Stimulated activated CD4-positive, alpha-beta T cell treated with anti-CD3 and anti-CD28 coated beads, Interleukin-15, amount 100 ng/mL, for 48 hours (primary cell): Measurements from ENCODE around the gene WDFY2.
A peak's percentile ranks its signal among the peaks of the same experiment; 100 is the strongest.

Experiments used
- DNase-seq, 2 donors: peaks; one replicate each; pipeline ENCODE4 v3.0.0-alpha.2; 2020; ENCODE audit warnings: low read depth in 2 of 2

WDFY2 gene

DNA sequence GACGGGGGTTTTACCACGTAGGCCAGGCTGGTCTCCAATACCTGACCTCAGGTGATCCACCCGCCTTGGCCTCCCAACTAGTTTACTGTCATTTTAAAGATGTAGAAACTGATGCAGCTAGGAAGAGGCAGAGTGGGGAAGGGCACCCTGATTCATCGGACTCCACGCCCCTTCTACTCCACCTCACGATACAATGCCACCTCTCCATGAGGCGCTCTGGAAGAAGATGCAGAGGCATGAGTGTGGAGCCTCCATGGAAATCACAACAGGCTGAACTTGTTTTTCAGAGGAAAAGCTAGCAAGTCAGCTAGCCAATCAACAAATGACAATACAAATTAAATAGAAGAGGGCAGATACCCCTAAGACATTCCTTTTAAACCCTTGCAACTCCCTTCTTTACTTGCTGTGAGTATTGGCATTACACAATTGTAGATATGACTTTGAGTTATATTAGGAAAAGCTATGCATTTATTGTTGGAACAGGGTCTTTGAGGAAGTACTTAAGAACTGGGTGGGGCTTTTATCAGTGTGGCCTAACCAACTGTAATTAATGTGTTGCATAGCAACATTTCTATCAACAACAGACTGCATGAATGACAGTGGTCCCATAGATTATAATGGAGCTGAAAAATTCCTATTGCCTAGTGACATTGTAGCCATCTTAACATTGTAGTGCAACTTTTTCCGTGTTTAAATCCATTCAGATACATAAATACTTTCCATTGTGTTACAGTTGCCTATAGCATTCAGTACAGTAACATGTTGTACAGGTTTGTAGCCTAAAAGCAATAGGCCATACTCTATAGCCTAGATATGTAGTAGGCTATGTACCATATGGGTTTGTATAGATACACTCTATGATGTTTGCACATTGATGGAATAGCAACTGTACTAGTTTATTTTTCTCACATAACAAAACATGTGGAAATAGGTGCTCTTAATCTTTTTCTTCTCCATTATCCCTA lies 17.6 kb downstream of the WDFY2 start:
- DNase-seq: no peak

DNA sequence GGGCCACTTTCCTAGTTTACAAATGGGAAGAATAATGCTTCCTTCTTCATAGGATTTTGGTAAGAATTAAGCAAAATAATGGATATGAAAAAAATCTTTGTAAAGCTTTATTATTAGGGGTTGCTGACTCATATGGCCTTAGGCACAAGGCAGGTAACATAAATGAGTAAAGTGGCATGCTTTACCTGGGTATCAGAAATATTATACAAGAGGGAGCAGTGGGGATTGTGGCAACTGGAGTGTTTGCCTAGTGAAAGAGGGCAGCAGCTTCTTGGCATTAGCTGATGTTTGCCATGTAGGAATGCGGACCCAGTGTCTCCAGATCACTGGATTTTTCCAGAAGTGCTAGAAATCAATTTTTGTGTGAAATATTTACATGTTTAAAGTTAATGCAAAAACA lies 19.5 kb downstream of the WDFY2 start:
- DNase-seq: no peak

DNA sequence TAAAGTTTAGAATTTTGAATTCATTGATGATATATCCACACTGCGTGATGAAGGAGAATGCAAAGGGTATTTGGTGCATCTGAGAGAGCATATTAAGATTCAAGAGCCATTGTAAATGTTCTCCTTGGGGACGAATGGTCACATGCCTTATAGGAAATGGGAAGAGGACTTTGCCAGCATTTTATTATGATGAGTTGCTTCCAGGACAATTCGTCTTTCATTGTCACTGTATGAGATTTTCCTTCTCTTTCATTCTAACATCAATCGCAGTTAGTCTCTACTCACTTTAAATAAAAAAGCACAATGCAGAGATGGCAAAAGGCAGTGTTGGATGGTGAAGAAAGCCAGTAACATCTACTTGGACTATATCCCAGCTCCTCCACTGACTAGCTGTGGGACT lies 21.4 kb downstream of the WDFY2 start:
- DNase-seq: no peak

DNA sequence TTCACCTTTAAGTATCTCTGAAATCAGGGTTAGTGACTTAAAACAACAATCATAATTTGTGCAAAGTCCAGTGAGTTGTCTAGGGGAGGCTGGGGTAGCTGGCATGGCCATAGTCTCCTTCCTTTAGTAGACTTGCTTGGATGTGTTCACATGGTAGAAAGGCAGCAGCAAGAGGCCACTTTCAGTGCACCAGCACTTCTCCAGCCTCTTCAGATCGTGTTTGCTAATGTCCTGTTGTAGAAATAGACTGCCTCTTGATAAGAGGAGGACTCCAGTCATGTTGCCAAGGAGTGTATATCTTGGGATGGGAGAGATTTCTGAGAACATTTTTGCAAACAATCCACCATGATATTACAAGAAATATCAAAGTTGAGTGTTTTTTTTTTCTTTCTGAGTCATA lies 22.9 kb downstream of the WDFY2 start:
- no peak for DNase-seq

DNA sequence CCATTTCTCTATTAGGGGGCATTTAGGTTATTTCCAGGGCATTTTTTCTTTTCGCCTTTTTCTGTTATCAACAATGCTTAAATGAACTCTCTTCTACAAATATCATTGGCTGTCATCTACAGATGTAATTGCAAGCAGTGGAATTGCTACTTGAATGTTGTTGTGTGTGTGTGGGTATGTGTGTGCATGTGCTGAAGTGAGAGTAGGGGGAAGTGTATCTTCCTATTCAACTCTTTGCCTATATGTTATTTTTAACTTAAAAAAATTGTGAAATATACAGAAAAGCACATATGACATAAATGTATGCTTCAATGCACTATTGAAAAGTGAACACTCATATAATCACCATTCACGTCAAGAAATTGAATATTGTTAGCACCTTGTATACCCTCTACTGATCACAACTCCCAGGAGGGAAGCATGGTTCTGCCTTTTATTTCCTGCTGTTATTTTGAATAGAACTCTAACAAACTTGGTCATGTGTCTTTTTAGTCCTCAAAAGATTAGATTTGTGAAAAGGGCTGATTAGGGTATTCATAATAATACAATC lies 24.7 kb downstream of the WDFY2 start:
- DNase-seq: no peak

DNA sequence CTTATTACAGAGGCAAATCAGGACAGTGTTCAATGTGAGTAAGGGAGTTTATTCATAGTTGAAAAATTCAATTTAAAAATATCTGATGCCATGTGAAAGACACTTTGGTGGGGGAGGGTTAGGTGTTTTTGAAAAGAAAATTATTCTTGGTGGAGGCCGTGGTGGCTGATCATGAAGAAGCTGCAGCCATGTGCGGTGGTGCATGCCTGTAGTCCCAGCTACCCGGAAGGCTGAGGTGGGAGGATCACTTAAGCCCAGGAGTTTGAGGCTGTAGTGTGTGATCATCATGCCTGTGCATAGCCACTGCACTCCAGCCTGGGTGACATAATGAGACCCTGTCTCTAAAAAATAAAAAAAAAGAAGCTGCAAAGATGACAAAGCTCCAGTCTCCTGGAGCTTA lies 28.6 kb downstream of the WDFY2 start:
- DNase-seq: no peak

DNA sequence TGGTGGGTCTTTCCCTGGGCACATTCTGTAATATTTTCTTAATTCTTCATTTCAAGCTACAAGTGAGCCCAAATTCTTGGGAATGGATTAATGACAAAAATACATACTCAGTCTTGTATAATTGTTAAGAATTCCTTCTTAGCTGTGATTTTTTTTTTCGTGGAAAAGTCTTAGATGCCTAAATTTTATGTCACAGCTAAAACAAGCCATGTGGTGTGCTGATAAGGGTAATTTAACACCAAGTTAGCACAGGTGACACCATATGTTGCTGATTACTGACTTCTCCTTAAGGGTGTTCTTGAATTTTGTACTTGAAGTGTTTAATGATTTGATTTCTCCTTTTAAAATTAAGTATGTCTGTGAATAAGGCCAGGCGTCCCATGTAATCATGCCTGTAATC lies 29.3 kb downstream of the WDFY2 start:
- no peak for DNase-seq

DNA sequence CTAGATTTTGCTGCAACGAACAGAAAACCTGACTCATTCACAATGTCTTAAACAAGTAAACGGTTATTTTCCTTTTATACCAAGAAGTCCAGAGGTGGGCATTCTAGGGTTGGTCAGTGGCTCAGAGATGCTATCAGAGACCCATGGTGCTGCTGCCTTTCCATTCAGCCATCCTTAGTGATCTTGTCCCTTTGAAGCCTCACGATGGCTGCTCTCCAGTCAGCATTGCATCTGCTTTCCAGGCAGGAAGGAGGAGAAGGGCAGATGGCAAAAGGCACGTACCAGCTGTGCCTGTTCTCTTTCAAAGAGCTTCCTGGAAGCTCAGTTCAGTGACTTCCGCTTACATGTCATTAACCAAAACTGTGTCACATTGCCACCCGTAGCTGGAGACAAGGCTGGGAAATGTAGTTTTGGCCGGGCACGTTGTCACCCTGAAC lies 30.1 kb downstream of the WDFY2 start:
- peak; percentile 27 to 30 for DNase-seq

DNA sequence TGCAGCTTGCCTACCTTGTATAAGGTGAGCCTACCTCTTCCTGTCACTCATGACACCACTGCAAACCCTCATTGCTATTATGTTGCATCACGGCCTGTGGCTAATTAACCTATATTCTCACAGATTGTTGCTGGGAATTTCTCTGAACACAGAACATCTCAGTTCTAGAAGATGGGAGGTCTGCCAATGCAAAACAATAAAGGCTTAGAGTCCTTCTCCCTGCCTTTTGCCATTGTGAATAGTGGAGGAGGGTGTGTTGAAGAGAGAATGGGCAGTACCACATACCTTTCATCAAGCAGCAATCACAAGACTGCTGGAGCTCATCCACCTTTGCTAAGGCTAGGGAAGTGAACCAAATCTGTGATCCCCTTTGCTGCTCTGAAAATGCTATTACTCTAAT lies 34.4 kb downstream of the WDFY2 start:
- no peak for DNase-seq

DNA sequence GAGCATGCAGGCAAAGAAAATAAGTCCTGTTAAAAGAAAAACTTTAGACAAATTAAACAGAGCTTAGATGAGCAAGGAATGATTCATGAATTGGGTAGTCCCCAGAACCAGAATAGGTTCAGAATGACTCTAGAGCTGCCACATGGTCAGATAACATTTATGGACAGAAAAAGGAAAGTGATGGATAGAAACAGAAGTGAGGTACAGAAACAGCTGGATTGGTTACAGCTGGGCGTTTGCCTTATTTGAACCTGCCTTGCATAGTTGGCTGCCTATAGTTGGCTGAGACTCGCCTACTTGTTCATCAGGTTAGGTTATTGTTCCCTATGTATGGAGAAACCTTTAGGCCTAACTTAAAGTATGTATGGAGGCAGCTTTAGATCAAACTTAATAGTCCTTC lies 35.4 kb downstream of the WDFY2 start:
- DNase-seq: peak in 1 of 2 donors; percentile 10

DNA sequence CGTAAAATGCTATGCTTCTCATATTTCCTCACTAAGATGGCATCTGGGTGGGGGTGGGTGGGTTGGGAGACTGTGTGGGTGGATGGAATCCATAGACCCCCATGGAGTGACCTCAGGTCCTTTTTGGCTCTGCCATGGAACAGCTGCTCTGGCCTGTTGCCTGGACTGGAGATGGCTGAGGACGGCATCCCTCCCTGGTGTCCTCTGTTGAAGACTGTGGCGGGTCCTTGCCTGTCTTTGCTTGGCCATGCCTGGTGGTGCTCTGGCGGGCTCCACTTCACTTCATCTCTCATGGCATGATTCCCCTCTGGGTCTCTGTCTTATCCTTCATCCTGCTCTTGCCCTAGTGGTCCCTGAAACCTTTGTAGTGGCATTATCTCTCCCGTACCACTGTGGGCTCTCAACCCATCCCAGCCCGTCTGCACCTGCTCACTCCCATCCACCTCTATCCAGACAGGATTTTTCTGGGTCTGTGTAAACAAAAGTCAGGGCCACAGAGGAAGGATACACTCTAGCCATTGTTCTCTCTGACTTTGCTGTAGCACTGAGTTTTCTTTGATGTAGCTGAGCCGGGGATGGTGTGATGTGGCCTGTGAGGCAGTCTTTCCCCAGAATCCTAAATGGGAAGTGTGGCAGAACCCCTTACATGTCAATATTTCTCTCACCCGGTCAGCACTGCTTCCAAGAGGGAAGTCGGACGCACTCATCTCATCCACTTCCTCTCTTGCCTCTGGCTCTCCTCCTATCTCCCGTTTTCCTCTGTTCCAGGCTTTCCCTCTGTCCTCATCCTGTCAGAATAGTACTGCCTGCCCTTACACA lies 36.1 kb downstream of the WDFY2 start:
- DNase-seq: no peak

DNA sequence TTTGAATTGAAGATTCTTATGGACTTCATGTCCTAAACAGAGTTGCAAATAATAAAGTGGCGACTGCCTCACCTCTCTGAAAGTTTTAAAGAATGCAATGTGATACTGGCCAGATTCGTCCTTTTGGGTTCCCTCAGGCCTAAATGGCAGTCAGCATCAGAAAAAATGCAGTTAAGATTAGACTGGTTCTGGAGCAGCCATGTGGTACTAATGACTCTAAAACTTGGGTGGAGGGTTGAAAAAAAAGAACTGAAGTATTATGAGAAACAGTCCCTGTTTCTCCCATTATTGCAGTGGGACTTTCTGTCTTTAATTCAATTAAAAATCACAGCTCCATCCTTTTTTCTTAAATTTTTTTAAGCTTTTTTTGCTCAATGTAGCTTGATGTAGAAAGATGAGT lies 37.3 kb downstream of the WDFY2 start:
- DNase-seq: no peak

DNA sequence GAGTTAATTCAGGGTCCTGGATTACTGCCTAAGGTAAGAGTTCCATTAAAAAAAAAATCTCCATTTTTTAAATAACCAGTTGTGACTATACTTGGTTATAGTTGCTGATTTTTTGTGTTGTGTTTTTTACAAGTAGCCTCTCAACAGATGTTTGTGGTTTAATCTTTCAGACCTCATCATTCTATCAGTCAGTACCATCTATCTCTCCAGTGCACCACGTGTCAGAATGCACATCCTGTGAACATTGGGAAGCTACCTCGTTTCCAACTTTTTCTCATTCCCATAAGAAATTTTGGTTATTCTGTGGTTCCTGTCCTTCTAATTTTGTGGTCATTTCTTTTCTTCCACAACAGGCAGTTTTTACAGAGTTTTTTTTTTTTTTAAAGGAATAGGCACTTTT lies 39.2 kb downstream of the WDFY2 start:
- no peak for DNase-seq

DNA sequence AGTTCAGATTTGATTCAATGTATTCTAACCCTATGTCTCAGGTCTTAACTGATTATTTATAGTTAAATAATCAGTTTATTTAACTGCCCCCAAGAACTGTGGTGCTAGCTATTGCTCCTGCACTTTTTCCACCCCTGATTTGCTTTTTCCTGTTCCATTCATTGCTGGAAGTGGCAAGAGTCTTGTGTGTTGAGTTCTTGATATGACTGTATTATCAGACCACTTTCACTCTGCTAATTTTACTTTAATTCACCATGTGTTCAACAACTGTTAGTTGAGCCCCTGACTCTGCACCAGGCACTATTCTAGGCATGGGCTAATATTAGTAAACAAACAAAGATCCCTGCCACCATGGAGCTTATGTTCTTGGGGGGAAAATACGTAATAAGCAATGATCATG lies 39.9 kb downstream of the WDFY2 start:
- no peak for DNase-seq

DNA sequence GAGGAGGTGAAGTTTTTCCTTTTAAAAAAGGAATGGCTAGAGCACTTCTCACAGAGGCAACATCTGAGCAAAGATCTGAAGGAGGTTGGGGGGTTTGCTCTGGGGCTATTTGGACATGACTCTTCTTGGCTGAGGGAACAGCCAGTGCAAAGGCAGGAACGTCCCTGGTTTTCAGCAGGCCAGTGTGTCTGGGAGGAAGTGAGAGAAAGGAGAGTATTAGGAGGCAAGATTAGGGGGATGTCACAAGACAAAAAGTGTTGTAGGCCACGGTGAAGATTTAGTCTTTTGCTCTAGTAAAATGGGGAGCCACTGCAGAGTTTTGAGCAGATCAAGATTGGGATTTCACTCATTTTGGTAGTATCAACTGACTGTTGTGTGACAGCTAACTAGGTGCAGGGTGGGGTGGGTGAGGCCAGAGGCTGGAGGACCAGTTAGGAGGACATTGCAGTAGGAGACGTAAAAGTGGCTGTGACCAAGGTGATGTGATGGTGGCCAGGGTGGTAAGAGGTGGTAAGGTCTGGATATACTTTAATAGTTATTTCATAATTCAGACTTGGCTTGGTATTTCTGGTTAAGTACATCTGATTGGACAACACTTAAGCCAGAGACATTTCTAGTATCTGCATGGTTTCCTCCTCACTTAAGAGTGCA lies 40.6 kb downstream of the WDFY2 start:
- no peak for DNase-seq

DNA sequence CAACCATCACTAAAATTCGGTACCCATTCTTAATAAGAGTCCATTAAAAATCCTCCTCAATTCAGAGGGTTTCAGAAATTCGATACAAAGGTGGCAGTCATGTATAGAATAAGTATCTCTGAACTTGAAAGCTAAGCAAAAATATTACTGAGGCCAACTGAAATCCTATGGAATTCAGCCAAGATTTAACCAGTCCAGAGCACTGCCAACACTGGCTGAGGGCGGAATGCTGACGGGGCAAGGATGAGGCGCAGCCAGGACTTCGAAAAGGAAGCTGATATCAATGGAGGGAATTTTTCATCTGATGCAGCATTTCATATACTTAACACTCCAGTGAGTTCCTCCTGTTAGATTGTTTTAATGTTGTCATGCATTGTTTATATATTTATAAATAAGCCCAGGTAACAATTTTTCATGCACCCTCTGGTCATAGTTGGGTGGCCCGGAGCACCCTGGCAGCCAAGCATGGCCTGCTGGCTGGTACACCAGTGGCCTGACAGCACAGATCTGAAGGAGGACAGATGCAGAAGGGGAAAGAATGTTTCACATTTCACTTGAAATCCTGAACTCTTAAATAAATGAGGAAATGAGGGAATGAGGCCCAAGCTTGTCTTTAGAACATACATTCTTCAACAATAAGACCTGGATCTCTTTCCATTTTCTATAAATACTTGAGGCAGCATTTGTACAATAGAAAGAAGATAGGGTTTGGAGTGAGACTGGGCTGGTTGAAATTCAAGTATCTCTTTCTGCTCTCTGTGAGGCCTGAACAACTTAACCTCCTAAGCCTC lies 41.5 kb downstream of the WDFY2 start:
- no peak for DNase-seq

DNA sequence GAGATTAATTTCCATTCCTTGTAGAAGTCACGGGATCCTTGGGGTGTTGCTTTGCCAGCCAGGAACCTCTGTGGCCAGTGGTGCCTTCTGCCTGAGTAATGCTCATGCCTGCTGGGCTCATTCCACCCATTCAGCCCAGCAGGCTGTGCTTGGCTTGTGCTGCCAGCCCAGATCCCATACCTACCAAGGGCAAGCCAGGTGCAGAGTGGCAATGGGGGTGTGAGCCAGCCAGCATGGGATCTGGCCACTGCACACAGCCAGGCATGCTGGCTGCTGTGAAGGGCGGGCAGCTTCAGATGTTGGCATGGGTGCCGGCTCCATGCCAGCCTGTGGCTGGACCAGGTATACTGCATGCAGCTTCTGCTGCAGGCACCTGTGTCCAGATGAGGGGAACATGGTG lies 42.5 kb downstream of the WDFY2 start:
- no peak for DNase-seq

DNA sequence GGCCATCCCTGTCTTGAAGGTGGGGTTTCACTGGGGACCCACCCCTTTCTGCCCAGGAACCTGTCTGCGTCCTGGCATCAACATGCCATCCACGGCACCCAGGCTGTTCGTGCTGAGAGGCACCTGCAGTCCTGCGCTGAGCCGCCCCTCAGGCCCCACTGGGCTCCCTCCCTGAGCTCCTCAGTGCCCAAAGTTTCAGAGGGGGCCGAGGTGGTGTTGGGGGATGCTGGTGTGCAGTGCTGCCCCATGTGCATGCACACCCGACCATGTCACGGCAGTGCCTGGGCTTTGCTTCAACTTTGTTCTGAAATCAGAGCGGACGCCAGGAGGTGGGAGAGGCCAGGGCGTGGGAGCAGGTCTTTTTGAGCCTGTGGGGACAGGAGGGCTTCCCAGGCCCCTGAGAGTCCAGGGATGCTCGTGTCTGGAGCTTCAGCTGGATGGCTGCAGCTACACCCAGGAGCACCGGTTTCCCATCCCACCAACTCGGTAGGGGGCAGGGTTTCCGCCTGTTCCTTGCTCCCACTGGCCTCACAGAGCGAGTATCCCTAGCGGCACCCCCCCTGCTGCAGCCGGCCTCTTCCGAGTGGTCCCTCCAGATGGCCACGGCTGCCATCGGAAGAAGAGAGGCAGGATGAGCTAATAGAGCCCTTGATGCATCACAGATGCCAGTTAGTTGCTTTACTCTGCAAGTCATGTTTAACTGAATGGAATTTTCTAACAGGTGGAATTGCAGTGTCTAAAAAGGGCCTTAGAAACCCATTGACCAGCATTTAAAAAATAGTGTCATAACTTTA lies 44.0 kb downstream of the WDFY2 start:
- DNase-seq: no peak

DNA sequence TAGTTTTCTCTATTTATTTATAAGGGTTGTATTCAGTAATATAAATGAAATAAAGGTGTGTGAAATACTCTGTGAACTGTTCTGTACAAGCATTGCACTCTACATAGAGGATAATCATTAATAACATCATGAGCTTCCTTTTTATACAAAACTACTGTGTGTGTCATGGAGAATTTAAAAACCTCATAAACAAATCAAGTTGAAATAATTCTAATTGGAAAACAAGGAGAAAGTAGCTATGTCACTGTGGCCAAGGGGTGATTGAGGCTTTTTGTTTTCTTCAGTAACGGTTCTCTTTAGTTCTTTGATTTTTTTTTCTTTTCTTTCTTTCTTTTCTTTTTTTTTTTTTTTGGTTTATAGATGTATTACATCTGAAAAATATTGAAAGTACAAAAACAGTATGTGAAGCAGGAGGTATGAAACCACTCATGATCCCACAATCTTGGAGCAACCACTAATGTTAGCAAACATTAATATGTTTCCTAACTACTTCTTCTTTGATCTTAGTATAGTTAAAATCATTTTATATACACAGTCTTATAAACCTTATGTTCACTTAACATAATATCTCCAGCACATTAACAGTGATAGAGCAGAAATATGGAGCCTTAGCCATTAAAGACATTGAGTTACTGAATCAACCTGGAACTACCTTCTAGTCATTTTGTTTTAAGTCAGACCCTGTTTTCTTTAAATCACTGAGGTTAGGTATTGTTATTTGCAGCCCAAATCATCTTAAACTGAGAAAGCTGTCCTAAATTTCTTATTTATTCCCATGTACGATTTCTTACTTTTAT lies 45.4 kb downstream of the WDFY2 start:
- DNase-seq: no peak

DNA sequence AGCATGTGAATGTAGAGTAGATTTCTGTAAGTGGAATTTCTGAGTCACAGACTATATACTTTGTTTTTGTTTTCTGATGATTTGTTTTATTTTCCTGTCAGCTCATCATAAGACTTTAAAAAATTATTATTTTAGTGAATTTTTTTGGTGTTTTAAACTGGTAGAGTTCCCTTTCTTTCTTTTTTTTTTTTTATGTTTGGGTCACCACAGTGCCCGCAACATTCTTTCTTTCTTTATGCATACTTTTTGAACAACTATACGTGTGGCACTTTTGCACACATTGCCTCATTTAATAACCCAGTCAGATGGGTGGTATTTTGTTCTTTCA lies 46.0 kb downstream of the WDFY2 start:
- DNase-seq: no peak
